GM23248 (cell line): ENCODE results near the gene KRTDAP. TPM values are rescaled to one million over a fixed set of nuclear protein-coding genes. Genes with fewer than 3 reads are reported as not detected.

Experiments used
- DNase-seq: peaks from one replicate; pipeline ENCODE4 v3.0.0-alpha.2; 2015
- H2AFZ ChIP-seq: fragments of 200-600 bp; sonication (generic); 2 replicates; pipeline ENCODE4 v1.6.1; 2016; ENCODE audit warnings: antibody characterized with exemption
- H3F3A ChIP-seq: fragments of 200-600 bp; sonication (generic); 2 replicates; pipeline ENCODE4 v1.6.1; 2016; ENCODE audit warnings: mild to moderate bottlenecking, antibody characterized with exemption, mixed run types; ENCODE audit not compliant: insufficient read depth
- H3K27ac ChIP-seq: fragments of 200-600 bp; sonication (generic); 2 replicates; pipeline ENCODE4 v1.5.1; 2016; ENCODE audit warnings: mild to moderate bottlenecking
- H3K27me3 ChIP-seq: fragments of 200-600 bp; sonication (generic); replicated peaks from 2 replicates; pipeline ENCODE4 v1.6.1; 2016; ENCODE audit warnings: mild to moderate bottlenecking; ENCODE audit not compliant: insufficient read depth
- H3K36me3 ChIP-seq: fragments of 200-600 bp; sonication (generic); 2 replicates; pipeline ENCODE4 v1.6.1; 2016; ENCODE audit warnings: low read depth, mild to moderate bottlenecking
- H3K4me1 ChIP-seq: fragments of 200-600 bp; sonication (generic); 2 replicates; pipeline ENCODE4 v1.6.1; 2016; ENCODE audit warnings: mild to moderate bottlenecking; ENCODE audit not compliant: insufficient read depth
- H3K4me2 ChIP-seq: fragments of 200-600 bp; sonication (generic); one replicate; pipeline ENCODE4 v1.6.1; 2016; ENCODE audit warnings: mild to moderate bottlenecking; ENCODE audit not compliant: unreplicated experiment
- H3K4me3 ChIP-seq: fragments of 200-600 bp; sonication (generic); 2 replicates; pipeline ENCODE4 v1.5.1; 2016; ENCODE audit warnings: mild to moderate bottlenecking
- H3K79me2 ChIP-seq: fragments of 200-600 bp; sonication (generic); 2 replicates; pipeline ENCODE4 v1.6.1; 2016; ENCODE audit warnings: mild to moderate bottlenecking; ENCODE audit not compliant: insufficient read depth
- H3K9ac ChIP-seq: fragments of 200-600 bp; sonication (generic); 2 replicates; pipeline ENCODE4 v1.6.1; 2016; ENCODE audit warnings: mild to moderate bottlenecking
- H3K9me2 ChIP-seq: fragments of 200-600 bp; sonication (generic); 2 replicates; pipeline ENCODE4 v1.6.1; 2016; ENCODE audit warnings: mixed run types, mild to moderate bottlenecking, moderate library complexity; ENCODE audit not compliant: insufficient read depth
- H3K9me3 ChIP-seq: fragments of 200-600 bp; sonication (generic); one replicate; pipeline ENCODE4 v1.6.1; 2017; ENCODE audit warnings: low read depth
- H4K20me1 ChIP-seq: fragments of 200-600 bp; sonication (generic); 2 replicates; pipeline ENCODE4 v1.6.0; 2016; ENCODE audit not compliant: insufficient read depth
- EZH2 ChIP-seq: fragments of 200-600 bp; sonication (generic); IDR thresholded peaks from 2 replicates; pipeline ENCODE4 v1.6.1; 2018; ENCODE audit warnings: antibody characterized with exemption, mild to moderate bottlenecking; ENCODE audit not compliant: insufficient read depth, poor library complexity, severe bottlenecking
- EZH2phosphoT487 ChIP-seq: fragments of 200-600 bp; sonication (generic); IDR thresholded peaks from 2 replicates; pipeline ENCODE4 v1.6.1; 2018; ENCODE audit warnings: antibody characterized with exemption, moderate library complexity, mild to moderate bottlenecking, low read depth; ENCODE audit not compliant: insufficient read depth
- WGBS, 2 experiments: methylation state at CpG; one replicate each; pipeline ENCODE4 v1.1.6; 2015 to 2017; ENCODE audit warnings: low lambda C conversion rate in 2 of 2, low coverage in 1 of 2; ENCODE audit errors: missing lambda C conversion rate in 2 of 2; 5-methylcytosine and 5-hydroxymethylcytosine counted together
- in situ Hi-C: fragments of 300-500 bp; cut with MboI; formaldehyde crosslinking; loops from 2 replicates; pipeline ENCODE4 v1.15.0; 2020
- polyA plus RNA-seq: library from polyadenylated mRNA; unstranded; fragments of >200 nt; fragmentation: Nextera tagmentation; extraction: Ambion mirVana; gene quantifications from 2 replicates; pipeline ENCODE4 v1.2.1, GENCODE V29; 2016
- total RNA-seq: library from RNA; depleted of rRNA; stranded (reverse); fragments of >200 nt; shearing (Covaris generic); gene quantifications from 2 replicates; pipeline ENCODE4 v1.2.3, GENCODE V29; 2014

Gene KRTDAP
- total and polyA plus RNA-seq, 2 experiments from 2014 or later: not detected

DNA sequence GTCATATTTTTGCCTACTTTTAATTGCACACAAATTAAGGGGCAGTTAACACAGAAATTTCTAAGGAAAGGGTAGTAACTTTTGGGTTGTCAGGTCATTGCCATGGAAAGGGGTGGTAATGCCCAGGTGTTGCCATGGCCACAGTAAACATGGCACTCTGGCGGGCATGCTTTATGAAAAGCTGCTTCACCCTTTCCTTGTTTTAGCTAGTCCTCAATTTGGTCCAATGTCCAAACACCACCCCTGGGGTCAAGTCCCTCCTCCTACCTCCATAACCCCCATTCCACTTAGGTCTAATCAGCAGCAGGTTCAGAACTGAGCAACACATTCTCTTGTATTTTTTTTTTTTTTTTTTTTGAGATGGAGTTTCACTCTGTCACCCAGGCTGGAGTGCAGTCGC lies 35.6 kb downstream of the KRTDAP start:
- Histone ChIP-seq H3K27ac (no peak overlapping the region), H3K4me2 (no peak overlapping the region), H2AFZ (no peak overlapping the region), H3K36me3 (no peaks in the 10 kb centered on the region), H4K20me1 (no peaks in the 10 kb centered on the region), H3K79me2 (no peaks in the 10 kb centered on the region), H3F3A (no peaks in the 10 kb centered on the region), H3K4me1 (no peaks in the 10 kb centered on the region), H3K27me3 (peaks cover 10% of the 10 kb centered on the region), H3K4me3 (no peak overlapping the region), H3K9ac (no peak overlapping the region), H3K9me3 (no peaks in the 10 kb centered on the region), H3K9me2 (no peaks in the 10 kb centered on the region)
- no peak for DNase-seq
- 62 to 68% methylated on average over 2 of the region's 2 CpGs for WGBS, 2 experiments
- in situ Hi-C loops: no loop called here
- no peak for TF ChIP-seq EZH2phosphoT487
- no peak for TF ChIP-seq EZH2

- Histone ChIP-seq H3K4me2 (no peak overlapping the region), H3K79me2 (no peaks in the 10 kb centered on the region), H3K9ac (no peak overlapping the region), H3K36me3 (no peaks in the 10 kb centered on the region), H4K20me1 (no peaks in the 10 kb centered on the region), H3K27ac (no peak overlapping the region), H3K9me3 (no peaks in the 10 kb centered on the region), H3K4me3 (no peak overlapping the region), H2AFZ (no peak overlapping the region), H3F3A (no peaks in the 10 kb centered on the region), H3K4me1 (no peaks in the 10 kb centered on the region), H3K9me2 (no peaks in the 10 kb centered on the region), H3K27me3 (peaks cover 30% of the 10 kb centered on the region)
- in situ Hi-C loops: no loop called here
- WGBS, 2 experiments: 65 to 76% methylated on average over 7 of the region's 7 CpGs
- TF ChIP-seq EZH2: no peak
- no peak for TF ChIP-seq EZH2phosphoT487
- no peak for DNase-seq
Observed at GRCh38 chr19:35451338-35452096, 38.7 kb downstream of the KRTDAP start.

DNA sequence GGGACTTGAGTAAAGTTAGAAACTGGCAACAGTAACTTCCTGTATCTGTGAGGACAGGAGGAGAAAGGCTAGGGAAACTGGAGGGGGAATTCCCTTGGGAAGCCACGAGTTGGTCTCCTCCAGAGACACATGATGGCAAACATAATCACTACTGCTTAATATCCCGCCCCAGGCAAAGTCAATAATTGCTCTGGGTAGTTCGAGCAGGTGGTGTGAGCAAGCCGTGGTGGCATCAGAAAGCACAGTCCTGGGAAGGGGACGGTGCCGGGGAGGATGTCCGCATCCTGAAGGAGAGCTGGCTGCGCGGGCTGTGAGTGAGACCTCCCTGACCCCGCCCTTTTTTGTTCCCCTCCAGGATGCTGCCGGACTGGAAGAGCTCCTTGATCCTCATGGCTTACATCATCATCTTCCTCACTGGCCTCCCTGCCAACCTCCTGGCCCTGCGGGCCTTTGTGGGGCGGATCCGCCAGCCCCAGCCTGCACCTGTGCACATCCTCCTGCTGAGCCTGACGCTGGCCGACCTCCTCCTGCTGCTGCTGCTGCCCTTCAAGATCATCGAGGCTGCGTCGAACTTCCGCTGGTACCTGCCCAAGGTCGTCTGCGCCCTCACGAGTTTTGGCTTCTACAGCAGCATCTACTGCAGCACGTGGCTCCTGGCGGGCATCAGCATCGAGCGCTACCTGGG lies 40.8 kb downstream of the KRTDAP start:
- H3F3A ChIP-seq: no peaks in the 10 kb centered on the region
- no peak overlapping the region for H2AFZ ChIP-seq
- no peaks in the 10 kb centered on the region for H3K36me3 ChIP-seq
- no peak overlapping the region for H3K27ac ChIP-seq
- no peak overlapping the region for H3K9ac ChIP-seq
- no peaks in the 10 kb centered on the region for H4K20me1 ChIP-seq
- WGBS, 2 experiments: 63 to 71% methylated on average over 27 of the region's 27 CpGs
- peaks cover 42% of the 10 kb centered on the region for H3K27me3 ChIP-seq
- DNase-seq: no peak
- no peaks in the 10 kb centered on the region for H3K79me2 ChIP-seq
- H3K4me1 ChIP-seq: no peaks in the 10 kb centered on the region
- TF ChIP-seq EZH2 (no peak), EZH2phosphoT487 (no peak)
- in situ Hi-C loops: no loop called here
- H3K4me2 ChIP-seq: no peak overlapping the region
- H3K9me3 ChIP-seq: no peaks in the 10 kb centered on the region
- H3K9me2 ChIP-seq: no peaks in the 10 kb centered on the region
- H3K4me3 ChIP-seq: no peak overlapping the region

GRCh38 chr19:35447606-35448469 lies 42.4 kb downstream of the KRTDAP start, which contains the start of gene FFAR2:
TSS of gene FFAR2 (plus strand) at chr19:35448257. CDS start at chr19:35449715, 1,458 bp downstream.
- Histone ChIP-seq H2AFZ (no peak within 1 kb of the TSS), H3K9ac (no peak within 1 kb of the TSS), H3K36me3 (no peaks in the 10 kb centered on the region), H3K4me3 (no peak within 1 kb of the TSS), H3K4me1 (no peaks in the 10 kb centered on the region), H4K20me1 (no peaks in the 10 kb centered on the region), H3K27ac (no peak within 1 kb of the TSS), H3F3A (no peaks in the 10 kb centered on the region), H3K9me3 (no peaks in the 10 kb centered on the region), H3K27me3 (peaks cover 47% of the 10 kb centered on the region), H3K4me2 (no peak within 1 kb of the TSS), H3K79me2 (no peaks in the 10 kb centered on the region), H3K9me2 (no peaks in the 10 kb centered on the region)
- TF ChIP-seq EZH2: no peak
- no peak for TF ChIP-seq EZH2phosphoT487
- in situ Hi-C loops: no loop called here
- 46 to 50% methylated on average over 12 of the region's 12 CpGs for WGBS, 2 experiments
- no peak for DNase-seq
